HepG2 (cell line): ENCODE results near the gene KRTCAP2.

Experiments used
- TMF1 ChIP-seq: sonication (generic); formaldehyde crosslinking; IDR thresholded peaks from 2 replicates; pipeline ENCODE4 v1.8.1; 2022; ENCODE audit warnings: low read depth, missing genetic modification reagents
- ZNF766 ChIP-seq: sonication (generic); formaldehyde crosslinking; IDR thresholded peaks from 2 replicates; pipeline ENCODE4 v1.5.0; 2020; ENCODE audit warnings: missing genetic modification reagents, borderline replicate concordance

- no peak for TF ChIP-seq TMF1 (CRISPR knock-in tag)
- TF ChIP-seq ZNF766 (CRISPR knock-in tag): no peak
These were observed 13.0 kb downstream of the KRTCAP2 start for GRCh38 chr1:155160128-155160527.
